Measurements from ENCODE around the gene ELK3.

Gene ELK3

GRCh38 chr12:96225044-96225855, 31.1 kb downstream of the ELK3 start:
- no peaks in the 10 kb centered on the region for H3F3A ChIP-seq (ENCODE audit: insufficient read depth)
- no peak overlapping the region for H3K4me3 ChIP-seq (ENCODE audit: insufficient read depth, low read length, poor library complexity, severe bottlenecking)
- no peaks in the 10 kb centered on the region for H3K27me3 ChIP-seq (ENCODE audit: low read length)
- H2AFZ ChIP-seq (ENCODE audit: low read depth, low read length, severe bottlenecking), result no peak overlapping the region
- no peaks in the 10 kb centered on the region for H3K9me3 ChIP-seq (ENCODE audit: insufficient read depth, low read length)
- H4K20me1 ChIP-seq (ENCODE audit: low read depth, low read length), result no peaks in the 10 kb centered on the region
- H3K36me3 ChIP-seq (ENCODE audit: low read length), result no peaks in the 10 kb centered on the region
- no peaks in the 10 kb centered on the region for H3K9me2 ChIP-seq (replicated peaks; ENCODE audit: insufficient read depth, low read length)
- H3K27ac ChIP-seq (ENCODE audit: low read depth, low read length), result no peak overlapping the region
- no peak overlapping the region for H3K9ac ChIP-seq (ENCODE audit: low read length)
- TF ChIP-seq CTCF (IDR thresholded peaks at IDR 0.05; ENCODE audit: insufficient read depth, low read length, poor library complexity, severe bottlenecking) (no peak), EZH2phosphoT487 (conservative IDR thresholded peaks at IDR 0.05; ENCODE audit: low read length) (no peak)
- H3K4me2 ChIP-seq (ENCODE audit: low read depth, low read length, poor library complexity, severe bottlenecking), result no peak overlapping the region
- no peaks in the 10 kb centered on the region for H3K79me2 ChIP-seq (ENCODE audit: insufficient read depth, low read length)

GRCh38 chr12:96225994-96226399, 31.8 kb downstream of the ELK3 start:
- H3K79me2 ChIP-seq (ENCODE audit: insufficient read depth, low read length), result no peaks in the 10 kb centered on the region
- H3K36me3 ChIP-seq (ENCODE audit: low read length), result no peaks in the 10 kb centered on the region

GRCh38 chr12:96226401-96226800, 32.2 kb downstream of the ELK3 start:
- Histone ChIP-seq H3K36me3 (ENCODE audit: low read length) (no peaks in the 10 kb centered on the region), H3F3A (ENCODE audit: insufficient read depth) (no peaks in the 10 kb centered on the region), H3K9ac (ENCODE audit: low read length) (no peak overlapping the region), H2AFZ (ENCODE audit: low read depth, low read length, severe bottlenecking) (no peak overlapping the region), H3K79me2 (ENCODE audit: insufficient read depth, low read length) (no peaks in the 10 kb centered on the region), H3K9me3 (ENCODE audit: insufficient read depth, low read length) (no peaks in the 10 kb centered on the region), H4K20me1 (ENCODE audit: low read depth, low read length) (no peaks in the 10 kb centered on the region), H3K27ac (ENCODE audit: low read depth, low read length) (no peak overlapping the region), H3K4me2 (ENCODE audit: low read depth, low read length, poor library complexity, severe bottlenecking) (no peak overlapping the region), H3K9me2 (replicated peaks; ENCODE audit: insufficient read depth, low read length) (no peaks in the 10 kb centered on the region), H3K4me3 (ENCODE audit: insufficient read depth, low read length, poor library complexity, severe bottlenecking) (no peak overlapping the region), H3K27me3 (ENCODE audit: low read length) (no peaks in the 10 kb centered on the region)
- no peak for TF ChIP-seq EZH2phosphoT487 (conservative IDR thresholded peaks at IDR 0.05; ENCODE audit: low read length)
- TF ChIP-seq CTCF (IDR thresholded peaks at IDR 0.05; ENCODE audit: insufficient read depth, low read length, poor library complexity, severe bottlenecking), result no peak

More at GRCh38 chr12:96225994-96226399, 31.8 kb downstream of the ELK3 start:
- H2AFZ ChIP-seq (ENCODE audit: low read depth, low read length, severe bottlenecking), result no peak overlapping the region
- no peaks in the 10 kb centered on the region for H3K27me3 ChIP-seq (ENCODE audit: low read length)
- H4K20me1 ChIP-seq (ENCODE audit: low read depth, low read length), result no peaks in the 10 kb centered on the region
- H3F3A ChIP-seq (ENCODE audit: insufficient read depth), result no peaks in the 10 kb centered on the region
- no peak overlapping the region for H3K4me3 ChIP-seq (ENCODE audit: insufficient read depth, low read length, poor library complexity, severe bottlenecking)
- no peak overlapping the region for H3K9ac ChIP-seq (ENCODE audit: low read length)
- TF ChIP-seq EZH2phosphoT487 (conservative IDR thresholded peaks at IDR 0.05; ENCODE audit: low read length) (no peak), CTCF (IDR thresholded peaks at IDR 0.05; ENCODE audit: insufficient read depth, low read length, poor library complexity, severe bottlenecking) (no peak)
- H3K4me2 ChIP-seq (ENCODE audit: low read depth, low read length, poor library complexity, severe bottlenecking), result no peak overlapping the region
- no peaks in the 10 kb centered on the region for H3K9me3 ChIP-seq (ENCODE audit: insufficient read depth, low read length)
- no peaks in the 10 kb centered on the region for H3K9me2 ChIP-seq (replicated peaks; ENCODE audit: insufficient read depth, low read length)
- no peak overlapping the region for H3K27ac ChIP-seq (ENCODE audit: low read depth, low read length)
